ENCODE measurements around the gene TWIST2.

- no peak for TF ChIP-seq CTCF (IDR thresholded peaks at IDR 0.05)
- no peak for TF ChIP-seq POLR2AphosphoS5 (IDR thresholded peaks at IDR 0.05)
- no peak for TF ChIP-seq POLR2A (IDR thresholded peaks at IDR 0.05)
- TF ChIP-seq EP300 (IDR thresholded peaks at IDR 0.05) = no peak
Observed at GRCh38 chr2:238846378-238846627, 1.6 kb upstream of the TWIST2 start.
